GM20431 (cell line): ENCODE data around the gene DDO.
"Not testable (repeated sequence)": the region's sequence is repeated elsewhere in the genome, so short reads cannot be mapped to it uniquely, and the experiment has no call there.

ENCODE experiments used
- in situ Hi-C: fragments of 300-500 bp; cut with MseI, MboI; formaldehyde crosslinking; loops from one replicate; pipeline ENCODE4 v1.15.0; 2020; ENCODE audit warnings: low sequenced_read_pairs; ENCODE audit not compliant: unreplicated experiment

DDO gene

GRCh38 chr6:110351986-110352385 is 63.4 kb downstream of the DDO start:
- in situ Hi-C loops: no loop called here

GRCh38 chr6:110351546-110351945 is 63.8 kb downstream of the DDO start:
- in situ Hi-C loops: no loop called here

- in situ Hi-C loops: not testable (repeated sequence)
Observed at GRCh38 chr6:110350593-110350992, 64.8 kb downstream of the DDO start.

GRCh38 chr6:110348961-110349690 is 66.2 kb downstream of the DDO start:
- in situ Hi-C loops: no loop called here

- in situ Hi-C loops: no loop called here
Observed at GRCh38 chr6:110345025-110345424, 70.3 kb downstream of the DDO start.

GRCh38 chr6:110342759-110343158 is 72.6 kb downstream of the DDO start:
- in situ Hi-C loops: no loop called here
